Erythroblast (primary cell): ENCODE measurements around the gene SLC2A14.

ENCODE experiments used
- GATA1 ChIP-seq: IDR thresholded peaks from 2 replicates; pipeline ENCODE4 v1.6.1; 2011; ENCODE audit warnings: low read depth, mild to moderate bottlenecking, control low read depth, low read length, moderate library complexity
- POLR2A ChIP-seq: IDR thresholded peaks from 2 replicates; pipeline ENCODE4 v1.6.1; 2011; ENCODE audit warnings: mild to moderate bottlenecking, low read length

DNA sequence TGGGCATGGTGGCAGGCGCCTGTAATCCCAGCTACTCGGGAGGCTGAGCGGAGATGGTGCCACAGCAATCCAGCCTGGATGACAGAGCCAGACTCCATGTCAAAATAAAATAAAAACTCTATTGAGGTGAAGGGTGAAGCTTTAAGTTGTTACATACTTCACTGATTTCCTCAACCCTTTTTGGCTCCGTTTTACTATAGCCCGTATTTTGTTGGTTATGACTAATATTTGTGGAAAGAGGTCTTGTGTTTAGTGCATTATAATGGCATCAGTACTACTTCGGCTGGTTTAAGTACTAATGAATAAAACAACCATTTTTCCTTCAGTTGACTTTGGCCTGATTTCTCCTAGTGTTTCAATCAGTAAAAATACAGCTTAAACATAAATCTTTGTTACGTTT is 27.0 kb upstream of the SLC2A14 start:
- TF ChIP-seq POLR2A (no peak), GATA1 (no peak)
